ENCODE data around the gene SRPK1.

SRPK1 gene

DNA sequence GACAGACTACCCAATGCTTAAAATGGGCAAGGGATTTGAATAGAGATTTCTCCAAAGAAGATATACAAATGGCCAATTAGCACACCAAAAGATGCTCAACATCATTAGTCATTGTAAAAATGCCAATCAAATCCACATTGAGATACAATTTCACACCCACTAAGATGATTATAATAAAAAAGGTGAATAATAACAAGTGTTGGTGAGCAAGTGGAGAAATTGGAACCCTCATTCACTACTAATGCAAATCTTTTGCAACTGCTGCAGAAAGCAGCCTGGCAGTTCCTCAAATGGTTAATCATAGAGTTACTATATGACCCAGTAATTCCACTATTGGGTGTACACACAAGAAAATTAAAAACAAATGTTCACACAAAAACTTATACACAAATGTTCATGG lies 103.4 kb downstream of the SRPK1 start:
- no peak for DNase-seq (ENCODE audit: low spot score)

DNA sequence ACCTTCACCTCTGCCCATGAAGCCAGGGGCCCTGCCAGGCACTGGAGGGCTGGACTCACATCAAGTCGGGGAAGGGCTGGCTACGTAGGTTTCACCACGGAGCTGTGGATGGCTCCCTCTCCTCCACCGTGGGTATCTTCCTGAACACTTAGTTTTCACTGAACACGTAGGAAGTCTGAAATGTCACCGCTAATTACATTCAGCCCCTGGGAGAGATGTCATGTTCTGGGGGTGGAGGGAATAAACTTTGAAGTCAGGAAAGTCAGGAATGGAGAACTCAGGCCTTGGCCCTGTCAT lies 109.3 kb downstream of the SRPK1 start:
- no peak for DNase-seq (ENCODE audit: low spot score)

DNA sequence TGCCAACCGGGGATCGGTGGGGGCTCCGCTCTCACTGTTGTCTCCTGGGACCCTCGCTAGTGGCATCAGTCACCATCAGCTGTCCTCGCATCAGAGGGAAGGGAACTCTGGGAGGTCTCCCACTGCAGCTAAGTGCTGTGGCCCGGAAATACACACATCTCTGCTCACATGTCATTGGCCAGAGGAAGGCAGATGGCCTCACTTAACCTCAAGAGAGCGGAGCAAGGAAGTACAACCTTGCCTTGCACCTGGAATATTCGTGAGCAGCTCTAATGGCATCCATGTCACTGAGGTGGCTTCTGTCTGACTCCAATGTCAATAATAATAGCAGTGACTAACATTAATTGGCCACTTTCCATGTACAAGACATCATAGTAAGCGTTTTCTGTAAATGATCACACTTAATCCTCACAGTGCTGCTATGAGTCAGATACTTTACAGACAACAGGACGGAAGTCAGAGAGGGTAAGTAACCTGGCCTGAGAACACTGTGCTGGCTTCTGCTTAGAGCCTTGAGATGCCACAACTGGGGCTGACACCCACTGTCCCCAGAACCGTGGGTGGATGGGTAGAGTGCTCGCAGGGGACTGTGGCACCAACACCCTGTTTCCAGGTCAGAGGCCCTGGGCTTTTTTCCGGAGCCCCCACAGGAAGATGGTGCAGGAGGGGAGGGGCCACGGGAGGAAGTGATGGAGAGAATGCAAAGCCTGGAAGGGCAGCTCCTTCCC lies 109.8 kb downstream of the SRPK1 start:
- no peak for DNase-seq (ENCODE audit: low spot score)

DNA sequence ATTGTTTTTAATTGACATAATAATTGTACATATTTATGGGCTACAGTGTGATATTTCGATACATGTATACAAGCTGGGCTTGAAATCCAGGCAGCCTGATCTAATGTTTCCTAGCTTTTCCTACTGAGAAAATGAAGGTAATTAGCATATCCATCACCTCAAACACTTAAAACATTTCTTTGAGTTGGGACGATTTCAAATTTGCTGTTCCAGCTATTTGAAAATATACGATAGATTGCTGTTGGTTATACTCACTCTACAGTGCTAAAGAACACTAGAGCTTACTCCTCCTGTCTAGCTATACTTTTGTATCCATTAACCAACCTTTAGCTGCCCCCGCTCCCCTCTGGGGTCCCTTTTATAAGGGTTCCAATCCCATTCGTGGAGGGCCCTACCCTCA lies 111.1 kb downstream of the SRPK1 start:
- no peak for DNase-seq (ENCODE audit: low spot score)

DNA sequence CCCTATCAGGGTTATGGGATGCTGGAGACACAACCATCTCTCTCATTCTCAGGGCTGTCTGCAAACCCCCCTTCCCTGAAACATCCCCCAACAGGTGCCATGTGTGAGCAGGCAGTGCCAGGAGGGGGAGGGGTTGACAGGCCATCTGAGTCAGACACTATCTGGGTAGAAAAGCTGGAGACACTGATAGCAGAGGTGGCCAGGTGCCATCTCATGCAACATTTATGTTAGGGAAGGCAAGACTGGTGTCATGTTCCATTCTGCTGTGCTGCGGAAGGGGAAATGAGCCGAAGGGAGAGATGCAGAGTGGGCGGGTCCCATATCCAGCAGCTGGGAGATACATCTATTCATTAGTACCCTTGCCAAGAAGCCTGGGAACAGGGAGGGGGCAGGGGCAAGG lies 112.2 kb downstream of the SRPK1 start:
- no peak for DNase-seq (ENCODE audit: low spot score)

DNA sequence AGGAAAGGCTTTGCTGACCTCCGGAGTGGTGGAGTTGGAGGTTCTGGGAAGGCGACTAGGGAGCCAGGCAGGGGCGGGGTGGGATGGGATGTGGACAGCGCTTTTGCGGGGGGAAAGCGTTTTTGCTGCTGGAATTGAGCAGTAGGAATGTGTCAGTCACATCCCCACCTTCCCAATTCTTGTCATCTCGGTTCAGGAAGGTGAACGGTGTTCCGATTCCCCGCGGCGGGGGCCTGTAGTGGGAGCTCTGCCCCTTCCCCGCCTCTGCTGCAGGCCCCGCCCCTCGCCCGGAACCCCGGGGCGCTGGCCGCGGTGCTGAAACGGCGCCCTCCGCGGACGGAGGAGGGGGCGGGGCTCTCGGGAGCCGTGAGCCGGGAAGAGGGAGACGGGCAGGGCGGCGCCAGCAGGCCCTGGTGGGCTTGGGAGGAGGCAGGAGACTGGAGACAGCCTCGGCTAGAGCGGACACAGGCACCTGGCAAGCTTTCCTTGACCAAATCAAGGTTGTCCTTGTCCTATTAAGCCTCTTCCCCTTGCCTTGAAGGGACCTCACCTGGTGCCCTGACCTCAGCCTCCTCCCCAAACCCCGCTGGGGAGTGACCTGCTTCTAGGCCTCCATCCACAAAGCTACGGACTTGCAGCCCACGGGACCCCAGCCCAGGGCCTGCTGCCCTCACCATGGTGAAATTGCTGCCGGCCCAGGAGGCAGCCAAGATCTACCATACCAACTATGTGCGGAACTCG lies 115.7 kb downstream of the SRPK1 start, which contains the start of gene LHFPL5:
LHFPL5 (plus strand) TSS at position 357 of the 741 bp plus-strand sequence; CDS start at position 676, 319 bp downstream.
- peak; percentile 28 for DNase-seq (ENCODE audit: low spot score)

DNA sequence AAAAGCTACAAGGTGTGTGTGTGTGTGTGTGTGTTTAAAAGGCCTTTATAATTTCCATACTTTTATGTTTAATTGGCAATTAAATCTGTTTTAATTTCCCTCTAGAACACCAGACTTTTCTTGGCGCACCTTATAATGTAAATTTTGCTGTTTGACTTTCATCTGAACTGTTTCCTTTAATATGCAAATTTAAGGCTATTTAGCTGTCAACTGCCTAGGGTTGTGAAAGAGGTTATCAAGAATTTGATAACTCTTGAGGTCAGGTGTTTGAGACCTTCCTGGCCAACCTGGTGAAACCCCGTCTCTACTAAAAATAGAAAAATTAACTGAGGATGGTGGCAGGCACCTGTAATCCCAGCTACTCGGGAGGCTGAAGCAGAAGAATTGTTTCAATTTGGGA lies 119.8 kb downstream of the SRPK1 start:
- no peak for DNase-seq (ENCODE audit: low spot score)

DNA sequence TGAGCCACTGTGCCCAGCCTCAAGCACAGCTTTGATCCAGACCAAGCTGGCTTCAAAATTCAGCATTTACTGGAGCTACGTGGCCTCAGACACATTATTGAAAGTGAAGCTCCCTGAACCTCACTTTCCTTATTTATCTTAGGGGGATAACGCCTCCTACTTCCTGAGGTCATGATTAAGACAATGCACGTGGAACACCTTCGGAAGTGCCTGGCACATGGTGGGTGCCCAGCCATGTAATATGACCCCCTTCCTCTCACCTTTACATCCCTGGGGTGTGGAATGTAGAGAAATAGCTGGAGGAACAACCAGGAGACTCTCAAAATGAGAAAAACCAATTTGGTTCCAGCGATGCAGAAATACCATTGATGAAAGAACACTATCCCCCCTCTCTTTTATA lies 122.2 kb downstream of the SRPK1 start:
- no peak for DNase-seq (ENCODE audit: low spot score)

DNA sequence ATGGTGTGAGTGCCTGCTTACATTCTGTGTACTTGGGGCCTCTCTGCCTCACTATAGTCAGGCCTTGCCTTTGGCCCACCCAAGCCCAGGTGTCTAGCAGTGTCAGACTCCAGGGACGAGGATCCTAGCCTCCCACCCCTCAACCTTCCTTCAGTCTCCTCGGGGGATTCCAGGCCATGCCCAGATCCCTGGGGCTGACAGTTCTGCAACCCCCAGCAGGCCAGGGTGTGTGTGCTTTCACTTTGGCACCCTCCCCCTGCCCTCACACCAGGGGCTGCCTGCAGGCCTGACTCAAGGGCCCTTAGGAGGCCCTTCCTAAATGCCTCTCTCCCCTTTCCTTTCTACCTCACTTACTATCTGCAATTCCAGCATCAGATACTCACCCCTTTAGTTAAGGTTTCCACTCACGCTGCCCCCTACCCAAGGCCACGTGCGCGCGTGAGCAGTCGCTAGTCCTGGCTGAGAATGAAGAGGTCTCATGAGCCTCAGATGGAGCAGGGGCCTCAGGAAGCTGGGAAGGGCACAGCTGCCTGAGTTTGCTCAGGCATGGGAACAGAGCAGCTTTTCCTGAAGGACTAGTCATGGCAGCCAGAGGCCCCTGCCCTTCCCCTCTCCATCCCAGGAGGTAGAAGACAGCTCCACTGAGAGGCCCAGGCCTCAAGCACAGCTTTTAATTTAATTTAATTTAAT lies 122.9 kb downstream of the SRPK1 start:
- DNase-seq (ENCODE audit: low spot score), result no peak

DNA sequence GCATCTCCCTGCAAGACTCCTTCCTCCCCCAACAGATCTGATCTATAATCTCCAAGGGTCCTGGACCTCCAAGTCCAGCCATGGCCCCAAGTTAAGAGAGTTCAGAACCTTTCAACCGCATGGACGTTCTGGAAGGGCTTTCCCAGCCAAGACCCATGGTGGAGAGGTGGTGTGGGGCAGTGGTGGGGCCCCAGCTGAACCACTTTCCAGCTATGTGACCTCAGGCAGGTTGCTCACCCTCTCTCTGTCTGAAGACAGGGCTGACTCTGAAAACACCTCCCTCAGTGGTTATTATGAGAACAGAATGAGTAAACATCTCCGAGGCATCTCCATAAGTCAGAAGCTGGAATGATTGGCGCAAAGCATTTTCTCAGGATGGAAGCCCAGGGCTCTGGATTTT lies 124.7 kb downstream of the SRPK1 start:
- DNase-seq (ENCODE audit: low spot score), result no peak

DNA sequence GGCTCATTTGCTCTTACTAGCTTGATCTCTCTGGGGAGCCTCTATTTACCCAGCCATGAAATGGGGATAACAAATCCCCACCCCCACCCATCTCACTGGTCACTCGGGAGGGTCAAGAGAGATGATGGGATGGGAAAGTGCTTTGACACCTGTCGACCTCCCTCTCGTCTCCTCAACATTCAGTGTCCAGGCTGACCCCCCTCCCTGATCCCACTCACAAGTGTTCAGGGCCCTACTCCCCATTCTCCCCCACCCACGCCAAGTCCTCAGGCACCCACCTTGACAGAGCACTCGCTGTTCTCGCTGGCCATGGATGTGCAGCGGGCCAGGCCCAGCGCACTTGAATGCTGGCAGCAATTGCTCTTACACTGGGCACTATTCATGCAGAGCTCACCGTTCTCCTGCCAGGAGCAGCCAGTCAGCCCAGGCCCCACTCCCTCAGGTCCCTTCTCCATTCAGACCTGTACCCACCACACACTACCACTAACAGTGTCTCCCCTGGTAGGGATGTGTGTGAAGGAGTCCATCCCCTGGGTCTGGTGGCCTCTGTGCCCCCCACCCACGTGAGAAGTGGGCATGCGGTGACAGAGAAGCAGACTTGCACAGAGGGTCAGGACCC lies 125.3 kb downstream of the SRPK1 start:
- DNase-seq (ENCODE audit: low spot score), result no peak

DNA sequence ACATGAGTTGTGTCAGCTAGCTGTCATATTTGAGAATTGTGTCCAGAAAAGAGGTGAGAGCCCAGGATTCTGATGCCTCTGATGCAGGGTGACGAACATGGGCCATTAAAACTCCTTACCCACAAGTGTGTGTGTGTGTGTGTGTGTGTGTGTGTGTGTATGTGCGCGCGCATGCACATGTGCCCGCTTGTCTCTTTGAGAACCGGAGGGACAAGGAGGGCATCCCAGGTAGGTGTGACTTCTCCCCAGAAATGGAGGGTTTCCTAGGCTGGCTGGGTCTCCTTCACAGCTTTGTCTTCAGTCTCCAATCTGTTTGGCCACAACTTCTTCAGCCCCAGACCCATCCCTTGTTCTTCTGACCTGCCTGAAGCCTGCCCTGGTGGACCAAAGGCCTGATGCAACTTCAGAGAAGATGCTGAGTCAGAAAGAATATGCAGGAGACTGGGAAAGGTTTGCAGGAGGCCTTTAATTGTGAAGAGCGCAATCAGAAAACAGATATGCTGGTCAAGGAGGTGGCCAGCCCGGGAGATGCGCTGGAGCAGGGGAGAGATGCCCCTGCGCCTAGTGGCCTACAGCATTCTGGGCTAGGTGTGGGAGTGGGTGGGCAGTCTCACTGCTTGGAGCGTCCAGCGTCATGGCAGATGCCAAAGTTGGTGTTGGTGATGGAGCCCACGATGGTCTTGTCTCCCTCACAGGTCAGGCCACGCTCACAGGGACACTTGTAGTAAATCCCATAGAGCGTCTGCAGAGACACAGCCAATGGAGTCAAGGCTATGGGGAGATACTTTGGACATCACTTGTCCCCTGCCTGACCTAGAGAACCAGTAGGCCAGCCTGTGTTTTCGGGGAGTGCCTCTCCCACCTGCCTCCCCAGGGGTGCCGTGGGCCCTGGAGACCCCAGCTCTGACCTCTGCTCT lies 126.1 kb downstream of the SRPK1 start:
- DNase-seq (ENCODE audit: low spot score), result no peak

DNA sequence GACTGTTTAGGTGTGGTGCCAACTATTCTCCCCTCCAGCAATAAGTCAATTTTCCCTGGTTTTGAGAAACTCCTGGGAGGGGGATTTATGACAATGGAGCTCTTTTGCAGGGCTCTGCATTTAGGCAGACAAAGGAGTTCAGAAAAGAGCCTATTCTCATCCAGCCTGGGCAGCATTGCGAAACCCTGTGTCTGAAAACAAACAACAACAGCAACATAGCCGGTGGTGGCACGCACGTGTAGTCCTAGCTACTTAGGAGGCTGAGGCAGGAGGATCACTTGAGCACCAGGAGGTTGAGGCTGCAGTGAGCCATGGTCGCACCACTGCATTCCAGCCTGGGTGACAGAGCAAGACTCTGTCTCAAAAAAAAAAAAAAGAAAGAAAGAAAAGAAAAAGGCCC lies 130.2 kb downstream of the SRPK1 start:
- no peak for DNase-seq (ENCODE audit: low spot score)

DNA sequence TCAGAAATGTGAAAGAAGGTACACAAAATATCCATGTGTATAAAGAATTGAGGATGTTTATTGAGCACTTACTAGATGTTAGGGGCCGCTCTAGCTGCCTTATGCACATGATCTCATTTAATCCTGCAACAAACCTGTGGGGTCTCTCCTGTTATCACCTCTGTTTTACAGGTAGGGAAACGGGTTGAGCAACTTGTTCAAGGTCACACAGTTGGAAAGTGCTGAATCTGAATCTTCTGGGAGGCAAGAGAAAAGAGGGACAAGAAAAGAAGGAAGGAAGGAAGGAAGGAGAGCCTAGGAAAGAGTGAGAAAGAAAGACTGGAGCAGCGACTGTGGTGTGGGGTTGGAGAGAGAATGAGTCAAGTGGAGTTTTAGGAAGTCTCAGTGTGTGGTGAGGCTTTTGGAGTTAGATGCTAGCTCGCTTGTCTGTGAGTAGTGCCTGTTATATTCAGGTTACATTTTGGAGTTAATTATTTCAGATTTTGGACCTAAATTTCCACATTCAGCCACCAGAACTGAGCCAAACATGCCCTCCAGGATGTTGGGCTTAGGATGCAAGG lies 132.4 kb downstream of the SRPK1 start:
- no peak for DNase-seq (ENCODE audit: low spot score)

DNA sequence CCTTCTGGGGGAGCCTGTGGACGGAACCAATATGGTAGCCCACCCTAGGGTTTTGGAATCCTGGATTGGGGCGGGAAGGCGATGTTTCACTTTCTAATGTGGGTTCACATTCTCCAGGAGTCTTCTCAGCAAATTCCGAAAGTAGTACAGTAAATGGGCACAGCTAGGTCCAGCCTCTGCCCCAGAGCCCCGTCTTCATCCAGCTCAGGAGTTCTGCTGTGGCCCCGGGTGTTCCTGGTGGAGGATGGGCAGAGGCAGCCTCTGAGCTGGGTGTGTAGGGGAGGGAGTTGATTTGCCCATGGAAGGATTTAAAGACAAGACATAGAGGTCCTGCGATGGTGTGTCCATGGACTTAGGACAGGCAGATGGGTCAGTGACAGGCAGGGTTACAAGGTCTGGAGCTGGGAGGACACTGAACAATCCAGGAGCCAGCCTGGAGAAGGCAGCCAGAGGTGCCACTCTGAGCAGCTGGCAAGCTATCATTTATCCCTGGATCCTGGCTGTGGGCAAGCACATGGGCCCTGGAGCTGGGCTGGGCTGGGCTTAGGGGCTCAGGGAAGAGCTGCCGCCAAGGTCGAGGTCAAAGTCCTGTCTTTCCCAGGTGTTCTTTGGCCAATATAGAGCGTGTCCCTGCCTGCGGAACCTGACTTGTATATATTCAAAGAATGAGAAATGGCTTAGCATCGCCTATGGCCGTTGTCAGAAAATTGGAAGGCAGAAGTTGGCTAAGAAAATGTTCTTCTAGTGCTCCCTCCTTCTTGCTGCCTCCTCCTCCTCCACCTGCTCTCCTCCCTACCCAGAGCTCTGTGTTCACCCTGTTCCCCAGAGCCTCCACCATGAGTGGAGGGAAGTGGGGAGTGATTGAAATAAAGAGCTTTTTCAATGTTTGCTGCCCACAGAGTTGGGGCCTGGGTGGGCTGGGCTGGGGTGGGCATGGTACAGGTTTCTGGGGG lies 133.4 kb downstream of the SRPK1 start:
- DNase-seq (ENCODE audit: low spot score), result no peak

DNA sequence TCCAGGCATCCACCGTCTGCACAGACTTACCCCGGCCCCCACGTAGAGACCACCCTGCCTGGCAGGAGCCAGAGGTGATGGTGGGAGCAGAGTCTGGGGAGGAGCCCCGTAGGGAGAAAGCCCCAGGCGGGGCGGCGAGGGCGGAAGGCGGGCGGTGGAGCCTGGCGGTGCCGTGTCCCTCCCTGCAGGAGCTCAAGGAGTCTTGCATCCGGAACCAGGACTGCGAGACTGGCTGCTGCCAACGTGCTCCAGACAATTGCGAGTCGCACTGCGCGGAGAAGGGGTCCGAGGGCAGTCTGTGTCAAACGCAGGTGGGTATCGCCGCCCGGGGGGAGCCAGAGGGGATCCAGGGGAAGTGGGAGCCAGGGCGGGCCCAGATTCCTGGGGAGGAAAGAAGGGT lies 134.1 kb downstream of the SRPK1 start:
- DNase-seq (ENCODE audit: low spot score), result no peak

DNA sequence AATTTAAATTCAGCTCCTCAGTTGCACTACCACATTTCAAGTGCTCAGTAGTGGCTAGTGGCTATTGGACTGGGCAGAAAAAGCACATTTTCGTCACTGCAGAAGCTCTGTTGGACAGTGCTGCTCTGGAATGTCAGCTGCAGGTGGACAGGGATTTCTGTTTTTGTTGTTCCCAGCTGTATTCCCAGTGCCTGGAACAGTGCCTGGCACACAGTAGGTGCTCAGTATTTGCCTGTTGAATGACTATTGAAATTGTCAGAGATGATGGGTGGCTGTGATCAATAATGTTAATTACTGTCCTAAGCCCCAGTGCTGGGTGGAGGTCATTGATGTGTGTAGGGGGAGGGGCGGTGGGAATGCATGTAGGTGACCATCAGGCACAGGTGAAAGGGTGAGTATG lies 134.6 kb downstream of the SRPK1 start:
- no peak for DNase-seq (ENCODE audit: low spot score)

DNA sequence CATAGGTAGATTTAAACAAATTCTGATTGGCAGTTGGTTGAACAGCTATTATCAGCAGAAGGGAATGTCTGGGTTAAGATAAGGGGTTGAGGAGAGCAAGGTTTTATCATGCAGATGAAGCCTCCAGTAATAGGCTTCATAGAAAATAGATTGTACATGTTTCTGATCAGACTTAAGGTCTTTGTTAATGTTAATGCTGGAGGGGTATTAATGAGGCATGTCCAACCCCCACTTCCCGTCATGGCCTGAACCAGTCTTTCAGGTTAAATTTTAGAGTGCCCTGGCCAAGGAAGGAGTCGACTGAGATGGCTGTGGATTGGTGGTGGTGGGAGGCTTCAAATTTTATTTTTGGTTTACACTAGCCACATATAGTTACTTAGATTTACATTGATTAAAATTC lies 136.7 kb downstream of the SRPK1 start:
- no peak for DNase-seq (ENCODE audit: low spot score)
